Measurements from ENCODE around the gene PIK3R5.

The PIK3R5 gene

GRCh38 chr17:8893621-8894201 lies 71.8 kb downstream of the PIK3R5 start:
- peak; percentile 13 for DNase-seq

GRCh38 chr17:8893059-8893458 lies 72.4 kb downstream of the PIK3R5 start:
- no peak for DNase-seq

GRCh38 chr17:8892338-8892690 lies 73.2 kb downstream of the PIK3R5 start:
- DNase-seq, result no peak

GRCh38 chr17:8890671-8891070 lies 74.8 kb downstream of the PIK3R5 start:
- DNase-seq, result no peak

GRCh38 chr17:8889458-8890210 lies 75.9 kb downstream of the PIK3R5 start:
- no peak for DNase-seq

- DNase-seq, result no peak
These were observed 76.7 kb downstream of the PIK3R5 start for GRCh38 chr17:8888704-8889302.

GRCh38 chr17:8887834-8888703 lies 77.4 kb downstream of the PIK3R5 start:
- peak; percentile 49 for DNase-seq

GRCh38 chr17:8887301-8887700 lies 78.2 kb downstream of the PIK3R5 start:
- peak; percentile 8 for DNase-seq

- DNase-seq, result peak; percentile 12
These were observed 79.4 kb downstream of the PIK3R5 start for GRCh38 chr17:8885967-8886684.

GRCh38 chr17:8885163-8885966 lies 80.1 kb downstream of the PIK3R5 start:
- peak; percentile 14 for DNase-seq

- peak; percentile 12 for DNase-seq
These were observed 81.0 kb downstream of the PIK3R5 start for GRCh38 chr17:8884336-8884990.

- DNase-seq, result no peak
These were observed 82.2 kb downstream of the PIK3R5 start for GRCh38 chr17:8883353-8883752.

- no peak for DNase-seq
These were observed 83.9 kb downstream of the PIK3R5 start for GRCh38 chr17:8881606-8882005.

GRCh38 chr17:8880466-8880865 lies 85.0 kb downstream of the PIK3R5 start:
- DNase-seq, result no peak

- DNase-seq, result peak; percentile 4
These were observed 86.1 kb downstream of the PIK3R5 start for GRCh38 chr17:8879410-8879809.

GRCh38 chr17:8877984-8878383 lies 87.5 kb downstream of the PIK3R5 start:
- peak; percentile 12 for DNase-seq

GRCh38 chr17:8875957-8876356 lies 89.5 kb downstream of the PIK3R5 start:
- peak; percentile 19 for DNase-seq

- peak; percentile 2 for DNase-seq
These were observed 90.1 kb downstream of the PIK3R5 start for GRCh38 chr17:8875436-8875835.

- DNase-seq, result peak; percentile 9
These were observed 91.4 kb downstream of the PIK3R5 start for GRCh38 chr17:8873801-8874715.
